Uterus (tissue), 2 donors: ENCODE results near the gene LHX6.

Experiments used
- POLR2A ChIP-seq, 2 donors: fragments of 450-650 bp; IDR thresholded peaks; one replicate each; pipeline ENCODE4 v1.6.1; 2016; ENCODE audit warnings: antibody characterized with exemption in 2 of 2, mild to moderate bottlenecking in 1 of 2, moderate library complexity in 1 of 2
- TF ChIP-seq, protein P1 (sequence below), 4 experiments: fragments of 200-600 bp in 2 of 4; fragments of 450-650 bp in 2 of 4; sonication (generic) in 2 of 4; IDR thresholded peaks; one replicate each; pipeline ENCODE4 v1.5.1; 2016 to 2019; ENCODE audit warnings: antibody characterized with exemption in 4 of 4, mild to moderate bottlenecking in 2 of 4, moderate library complexity in 1 of 4

- TF ChIP-seq, protein P1, sequence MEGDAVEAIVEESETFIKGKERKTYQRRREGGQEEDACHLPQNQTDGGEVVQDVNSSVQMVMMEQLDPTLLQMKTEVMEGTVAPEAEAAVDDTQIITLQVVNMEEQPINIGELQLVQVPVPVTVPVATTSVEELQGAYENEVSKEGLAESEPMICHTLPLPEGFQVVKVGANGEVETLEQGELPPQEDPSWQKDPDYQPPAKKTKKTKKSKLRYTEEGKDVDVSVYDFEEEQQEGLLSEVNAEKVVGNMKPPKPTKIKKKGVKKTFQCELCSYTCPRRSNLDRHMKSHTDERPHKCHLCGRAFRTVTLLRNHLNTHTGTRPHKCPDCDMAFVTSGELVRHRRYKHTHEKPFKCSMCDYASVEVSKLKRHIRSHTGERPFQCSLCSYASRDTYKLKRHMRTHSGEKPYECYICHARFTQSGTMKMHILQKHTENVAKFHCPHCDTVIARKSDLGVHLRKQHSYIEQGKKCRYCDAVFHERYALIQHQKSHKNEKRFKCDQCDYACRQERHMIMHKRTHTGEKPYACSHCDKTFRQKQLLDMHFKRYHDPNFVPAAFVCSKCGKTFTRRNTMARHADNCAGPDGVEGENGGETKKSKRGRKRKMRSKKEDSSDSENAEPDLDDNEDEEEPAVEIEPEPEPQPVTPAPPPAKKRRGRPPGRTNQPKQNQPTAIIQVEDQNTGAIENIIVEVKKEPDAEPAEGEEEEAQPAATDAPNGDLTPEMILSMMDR (IDR thresholded peaks at IDR 0.05): no peak
- TF ChIP-seq POLR2A (IDR thresholded peaks at IDR 0.05): no peak
These were observed 60.4 kb downstream of the LHX6 start for GRCh38 chr9:122168356-122168755.
